ENCODE results near the gene ADAMTS12. TPM values are rescaled to one million over a fixed set of nuclear protein-coding genes. Genes with fewer than 3 reads are reported as not detected.
A peak's percentile ranks its signal among the peaks of the same experiment; 100 is the strongest.

Gene ADAMTS12
- total and polyA plus RNA-seq, 5 donors = 0.54 to 1.4 (median 1.0) TPM

- Histone ChIP-seq H3K9me3 (ENCODE audit: control insufficient read depth, low read length) (no peaks in the 10 kb centered on the region), H3K27me3 (ENCODE audit: control insufficient read depth, insufficient read depth) (no peaks in the 10 kb centered on the region), H3K4me3 (ENCODE audit: low read length) (no peak overlapping the region), H3K27ac (ENCODE audit: low read length) (no peak overlapping the region), H3K4me1 (ENCODE audit: control insufficient read depth, insufficient read depth, low read length) (no peaks in the 10 kb centered on the region)
- intact Hi-C loops (cut with DNase I) = no loop called here
- DNase-seq (no peak), ATAC-seq (no peak)
Measured at GRCh38 chr5:33801292-33801691, 90.5 kb downstream of the ADAMTS12 start.

DNA sequence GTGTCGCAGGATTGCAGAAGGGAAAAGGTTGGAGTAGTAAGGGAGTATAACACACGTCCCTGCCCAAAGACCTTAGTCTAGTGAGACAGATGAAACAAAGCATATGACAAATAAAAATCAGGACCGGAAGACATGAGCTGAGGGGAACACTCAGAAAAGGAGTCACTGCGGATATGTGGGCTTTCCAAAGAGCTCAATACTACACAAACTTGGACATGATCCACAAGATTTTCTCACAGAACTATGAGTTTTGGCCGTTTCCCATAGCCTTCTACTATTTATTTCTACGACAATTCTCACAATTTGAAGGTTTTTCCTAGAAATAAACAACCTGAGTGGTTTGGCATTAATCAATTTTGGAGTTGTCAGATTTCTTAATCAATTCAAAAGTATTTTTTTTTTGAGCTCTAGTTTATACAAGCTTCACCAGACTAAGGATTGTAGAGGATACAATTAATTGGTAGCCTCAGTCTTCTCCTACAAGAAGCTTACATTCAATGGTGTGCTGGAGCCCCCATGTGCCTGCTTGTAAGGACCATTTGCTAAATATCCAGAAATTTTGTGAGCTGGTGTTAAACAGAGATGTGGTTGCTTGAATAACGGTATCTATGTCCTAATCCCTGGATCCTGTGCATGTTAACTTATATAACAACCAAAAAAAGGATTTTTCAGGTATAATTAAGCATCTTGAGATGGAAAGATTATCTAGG lies 91.4 kb downstream of the ADAMTS12 start:
- DNase-seq (no peak), ATAC-seq (no peak)
- Histone ChIP-seq H3K4me3 (ENCODE audit: low read length) (no peak overlapping the region), H3K9me3 (ENCODE audit: control insufficient read depth, low read length) (no peaks in the 10 kb centered on the region), H3K27ac (ENCODE audit: low read length) (no peak overlapping the region), H3K4me1 (ENCODE audit: control insufficient read depth, insufficient read depth, low read length) (no peaks in the 10 kb centered on the region), H3K27me3 (ENCODE audit: control insufficient read depth, insufficient read depth) (no peaks in the 10 kb centered on the region)
- intact Hi-C loops (cut with DNase I) = no loop called here
- 62% methylated on average over 7 of the region's 7 CpGs for WGBS

GRCh38 chr5:33795496-33795895 lies 96.3 kb downstream of the ADAMTS12 start:
- ATAC-seq (no peak), DNase-seq (no peak)
- H3K27ac ChIP-seq (ENCODE audit: low read length) = no peak overlapping the region
- H3K27me3 ChIP-seq (ENCODE audit: control insufficient read depth, insufficient read depth) = no peaks in the 10 kb centered on the region
- H3K4me1 ChIP-seq (ENCODE audit: control insufficient read depth, insufficient read depth, low read length) = peaks cover 3% of the 10 kb centered on the region
- H3K4me3 ChIP-seq (ENCODE audit: low read length) = no peak overlapping the region
- 79% methylated on average over 7 of the region's 7 CpGs for WGBS
- intact Hi-C loops (cut with DNase I) = no loop called here
- no peaks in the 10 kb centered on the region for H3K9me3 ChIP-seq (ENCODE audit: control insufficient read depth, low read length)

DNA sequence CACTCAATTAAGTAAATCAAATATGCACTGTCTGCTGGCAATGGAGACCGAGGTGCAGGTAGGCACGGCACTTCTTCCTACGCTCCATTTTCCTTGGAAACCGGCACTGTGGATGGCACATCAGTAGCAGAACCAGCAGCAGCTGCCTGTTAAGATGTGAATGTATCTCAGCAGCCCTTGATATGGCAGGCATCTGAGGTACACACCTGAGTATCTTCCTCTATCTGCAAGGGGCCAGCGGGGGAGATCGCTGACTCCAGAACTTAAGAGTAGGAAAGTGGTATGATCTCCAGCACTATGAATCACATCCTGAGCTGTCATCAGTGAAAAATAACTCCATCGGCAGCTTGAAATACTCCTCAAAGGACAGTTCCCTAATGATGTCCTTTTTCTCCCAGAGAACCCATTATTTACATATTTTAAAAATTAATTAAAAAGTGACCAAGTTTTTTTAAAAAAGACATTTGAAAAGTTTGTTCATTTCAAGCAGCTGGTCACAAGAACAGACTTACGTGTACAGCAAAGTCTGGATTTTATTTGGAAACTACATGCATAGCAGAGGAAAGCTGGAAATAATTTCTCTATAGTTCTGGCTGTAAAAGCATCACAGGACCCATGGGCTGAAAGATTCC lies 97.1 kb downstream of the ADAMTS12 start:
- WGBS = 70% methylated on average over 8 of the region's 8 CpGs
- Histone ChIP-seq H3K4me3 (ENCODE audit: low read length) (no peak overlapping the region), H3K4me1 (ENCODE audit: control insufficient read depth, insufficient read depth, low read length) (peaks cover 3% of the 10 kb centered on the region), H3K9me3 (ENCODE audit: control insufficient read depth, low read length) (no peaks in the 10 kb centered on the region), H3K27ac (ENCODE audit: low read length) (no peak overlapping the region), H3K27me3 (ENCODE audit: control insufficient read depth, insufficient read depth) (no peaks in the 10 kb centered on the region)
- intact Hi-C loops (cut with DNase I) = no loop called here
- ATAC-seq = no peak
- no peak for DNase-seq

DNA sequence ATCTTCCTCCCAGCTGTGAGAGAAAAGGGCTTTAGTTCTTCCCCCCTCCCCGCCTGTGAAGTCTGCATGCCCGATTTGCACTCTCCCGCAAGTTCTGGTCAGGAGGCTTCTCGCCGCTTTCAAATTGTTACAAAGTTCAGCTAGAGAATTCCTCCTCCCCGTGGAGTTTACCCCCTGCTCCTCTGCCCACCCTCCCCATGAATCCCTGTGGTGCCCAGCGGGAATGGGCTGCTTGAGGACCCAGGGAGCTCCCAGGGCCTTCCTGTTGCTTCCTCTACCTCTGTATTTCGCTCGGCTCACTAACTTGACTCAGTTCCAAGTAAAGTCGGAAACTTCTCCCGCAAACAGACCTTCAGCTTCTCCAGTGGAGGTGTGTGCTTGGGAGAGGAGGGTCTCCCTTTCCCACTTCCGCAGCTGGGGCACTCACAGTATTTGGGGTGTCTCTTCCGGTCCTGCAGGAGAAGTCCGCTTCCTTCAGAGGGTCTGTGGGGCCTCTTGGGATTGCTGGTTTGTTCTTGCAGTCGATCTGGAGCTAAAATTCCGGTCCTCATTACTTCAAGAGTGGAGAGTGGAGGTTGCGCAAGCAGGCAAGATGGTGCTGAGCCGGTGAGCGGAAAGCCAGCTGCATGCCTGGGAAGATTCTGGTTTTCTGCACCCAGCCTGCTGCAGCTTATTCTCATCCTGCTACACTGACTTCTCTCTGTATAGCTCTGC lies 97.8 kb downstream of the ADAMTS12 start:
- peaks cover 3% of the 10 kb centered on the region for H3K4me1 ChIP-seq (ENCODE audit: control insufficient read depth, insufficient read depth, low read length)
- no peak overlapping the region for H3K27ac ChIP-seq (ENCODE audit: low read length)
- no peak overlapping the region for H3K4me3 ChIP-seq (ENCODE audit: low read length)
- WGBS = 82% methylated on average over 19 of the region's 19 CpGs
- H3K27me3 ChIP-seq (ENCODE audit: control insufficient read depth, insufficient read depth) = no peaks in the 10 kb centered on the region
- no peaks in the 10 kb centered on the region for H3K9me3 ChIP-seq (ENCODE audit: control insufficient read depth, low read length)
- intact Hi-C loops (cut with DNase I) = no loop called here
- ATAC-seq (no peak), DNase-seq (no peak)

GRCh38 chr5:33793276-33793675 lies 98.5 kb downstream of the ADAMTS12 start:
- DNase-seq (no peak), ATAC-seq (no peak)
- intact Hi-C loops (cut with DNase I) = no loop called here
- peaks cover 3% of the 10 kb centered on the region for H3K4me1 ChIP-seq (ENCODE audit: control insufficient read depth, insufficient read depth, low read length)
- H3K27ac ChIP-seq (ENCODE audit: low read length) = no peak overlapping the region
- no peak overlapping the region for H3K4me3 ChIP-seq (ENCODE audit: low read length)
- 73% methylated on average over 1 of the region's 1 CpG for WGBS
- H3K9me3 ChIP-seq (ENCODE audit: control insufficient read depth, low read length) = no peaks in the 10 kb centered on the region
- no peaks in the 10 kb centered on the region for H3K27me3 ChIP-seq (ENCODE audit: control insufficient read depth, insufficient read depth)

DNA sequence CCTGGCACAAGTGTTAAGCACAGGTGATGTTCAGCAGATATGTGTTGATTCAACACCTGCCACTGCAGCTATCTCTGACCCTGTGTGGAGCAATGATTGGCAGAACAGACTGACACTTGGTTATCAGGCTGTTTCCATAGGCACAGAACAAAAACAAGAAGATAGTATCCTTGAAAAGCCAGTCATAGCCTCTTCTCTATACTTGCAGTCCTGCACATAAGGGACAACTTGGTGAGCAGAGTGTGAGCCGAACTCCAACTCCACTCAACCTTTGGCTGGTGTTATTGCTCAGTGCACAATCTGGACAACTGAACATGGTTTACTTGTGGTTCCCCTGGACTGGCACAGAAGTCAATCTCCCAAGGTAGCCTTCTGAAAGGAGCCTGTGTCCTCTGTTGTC lies 99.2 kb downstream of the ADAMTS12 start:
- ATAC-seq (peak; percentile 59 to 87), DNase-seq (no peak)
- 67% methylated on average over 1 of the region's 1 CpG for WGBS
- H3K9me3 ChIP-seq (ENCODE audit: control insufficient read depth, low read length) = no peaks in the 10 kb centered on the region
- peaks cover 3% of the 10 kb centered on the region for H3K4me1 ChIP-seq (ENCODE audit: control insufficient read depth, insufficient read depth, low read length)
- intact Hi-C loops (cut with DNase I) = no loop called here
- no peak overlapping the region for H3K4me3 ChIP-seq (ENCODE audit: low read length)
- no peak overlapping the region for H3K27ac ChIP-seq (ENCODE audit: low read length)
- no peaks in the 10 kb centered on the region for H3K27me3 ChIP-seq (ENCODE audit: control insufficient read depth, insufficient read depth)

- intact Hi-C loops (cut with DNase I) = no loop called here
- no peak overlapping the region for H3K27ac ChIP-seq (ENCODE audit: low read length)
- no peak overlapping the region for H3K4me3 ChIP-seq (ENCODE audit: low read length)
- H3K27me3 ChIP-seq (ENCODE audit: control insufficient read depth, insufficient read depth) = no peaks in the 10 kb centered on the region
- peaks cover 1% of the 10 kb centered on the region for H3K4me1 ChIP-seq (ENCODE audit: control insufficient read depth, insufficient read depth, low read length)
- WGBS = 77% methylated on average over 5 of the region's 5 CpGs
- DNase-seq (no peak), ATAC-seq (no peak)
- H3K9me3 ChIP-seq (ENCODE audit: control insufficient read depth, low read length) = peaks cover 1% of the 10 kb centered on the region
Measured at GRCh38 chr5:33789567-33789957, 102.2 kb downstream of the ADAMTS12 start.

GRCh38 chr5:33788922-33789566 lies 102.7 kb downstream of the ADAMTS12 start:
- Histone ChIP-seq H3K27me3 (ENCODE audit: control insufficient read depth, insufficient read depth) (no peaks in the 10 kb centered on the region), H3K9me3 (ENCODE audit: control insufficient read depth, low read length) (peaks cover 1% of the 10 kb centered on the region), H3K4me1 (ENCODE audit: control insufficient read depth, insufficient read depth, low read length) (no peaks in the 10 kb centered on the region), H3K27ac (ENCODE audit: low read length) (no peak overlapping the region), H3K4me3 (ENCODE audit: low read length) (no peak overlapping the region)
- ATAC-seq (no peak), DNase-seq (no peak)
- intact Hi-C loops (cut with DNase I) = no loop called here
- 77% methylated on average over 4 of the region's 4 CpGs for WGBS

DNA sequence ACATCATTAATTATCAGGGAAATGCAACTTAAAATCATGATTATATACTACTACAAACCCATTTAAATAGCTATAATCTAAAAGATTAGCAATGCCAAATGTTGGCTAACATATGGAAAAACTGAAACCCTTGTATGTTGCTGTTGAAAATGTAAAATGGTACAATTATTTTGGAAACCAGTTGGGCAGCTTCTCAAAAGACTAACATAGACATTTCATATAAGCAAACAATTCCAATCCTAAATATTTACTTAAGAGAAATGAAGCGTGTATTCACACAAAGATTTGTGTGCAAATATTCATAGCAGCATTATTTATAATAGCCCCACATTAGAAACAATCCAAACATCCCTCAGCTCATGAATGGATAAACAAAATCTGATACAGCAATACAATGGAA lies 106.2 kb downstream of the ADAMTS12 start:
- Histone ChIP-seq H3K9me3 (ENCODE audit: control insufficient read depth, low read length) (peaks cover 1% of the 10 kb centered on the region), H3K27ac (ENCODE audit: low read length) (no peak overlapping the region), H3K4me3 (ENCODE audit: low read length) (no peak overlapping the region), H3K27me3 (ENCODE audit: control insufficient read depth, insufficient read depth) (no peaks in the 10 kb centered on the region), H3K4me1 (ENCODE audit: control insufficient read depth, insufficient read depth, low read length) (no peaks in the 10 kb centered on the region)
- intact Hi-C loops (cut with DNase I) = no loop called here
- WGBS = 92% methylated on average over 1 of the region's 1 CpG
- DNase-seq (no peak), ATAC-seq (no peak)

GRCh38 chr5:33781286-33781685 lies 110.5 kb downstream of the ADAMTS12 start:
- ATAC-seq = peak in 1 of 2 donors; percentile 26
- Histone ChIP-seq H3K27me3 (ENCODE audit: control insufficient read depth, insufficient read depth) (no peaks in the 10 kb centered on the region), H3K4me1 (ENCODE audit: control insufficient read depth, insufficient read depth, low read length) (no peaks in the 10 kb centered on the region), H3K9me3 (ENCODE audit: control insufficient read depth, low read length) (peaks cover 1% of the 10 kb centered on the region), H3K27ac (ENCODE audit: low read length) (no peak overlapping the region), H3K4me3 (ENCODE audit: low read length) (no peak overlapping the region)
- intact Hi-C loops (cut with DNase I) = no loop called here
- no peak for DNase-seq

Data from right cardiac atrium (tissue), 5 donors.